Neural cell (in vitro differentiated cells): ENCODE results near the gene HEXIM1. TPM values are rescaled to one million over a fixed set of nuclear protein-coding genes. Genes with fewer than 3 reads are reported as not detected.

Experiments used
- H2AFZ ChIP-seq: fragments of 200-600, 300-800 bp; sonication (generic), shearing (Covaris generic); 2 replicates; pipeline ENCODE4 v1.6.0; 2014; ENCODE audit warnings: low read depth, mild to moderate bottlenecking, antibody characterized with exemption, low read length, moderate library complexity
- H3F3A ChIP-seq: fragments of 200-600 bp; shearing (Covaris generic); 2 replicates; pipeline ENCODE4 v1.6.1; 2016; ENCODE audit warnings: mild to moderate bottlenecking, moderate library complexity, mixed read lengths, antibody characterized with exemption, low read length; ENCODE audit not compliant: insufficient read depth, poor library complexity, severe bottlenecking
- H3K27ac ChIP-seq: fragments of 200-600, 300-800 bp; sonication (generic), shearing (Covaris generic); 2 replicates; pipeline ENCODE4 v1.5.1; 2014; ENCODE audit warnings: mild to moderate bottlenecking, low read length, moderate library complexity
- H3K27me3 ChIP-seq: fragments of 300-800, 200-600 bp; sonication (generic), shearing (Covaris generic); 2 replicates; pipeline ENCODE4 v1.6.0; 2014; ENCODE audit warnings: mild to moderate bottlenecking, low read depth, low read length, moderate library complexity; ENCODE audit not compliant: insufficient read depth
- H3K36me3 ChIP-seq: fragments of 300-800, 200-600 bp; sonication (generic), shearing (Covaris generic); 2 replicates; pipeline ENCODE4 v1.5.1; 2014; ENCODE audit warnings: mild to moderate bottlenecking, antibody characterized with exemption, low read length, moderate library complexity; ENCODE audit not compliant: insufficient read depth
- H3K4me2 ChIP-seq: fragments of 300-800, 200-600 bp; sonication (generic), shearing (Covaris generic); 2 replicates; pipeline ENCODE4 v1.6.0; 2014; ENCODE audit warnings: mild to moderate bottlenecking, low read length
- H3K4me3 ChIP-seq: fragments of 300-800, 200-600 bp; sonication (generic), shearing (Covaris generic); 2 replicates; pipeline ENCODE4 v1.5.1; 2014; ENCODE audit warnings: mild to moderate bottlenecking, low read length, moderate library complexity
- H3K79me2 ChIP-seq: fragments of 200-600 bp; shearing (Covaris generic); replicated peaks from 2 replicates; pipeline ENCODE4 v1.6.0; 2014; ENCODE audit warnings: mild to moderate bottlenecking, low read length, moderate library complexity; ENCODE audit not compliant: insufficient read depth
- H3K9ac ChIP-seq: fragments of 300-800, 200-600 bp; sonication (generic), shearing (Covaris generic); 2 replicates; pipeline ENCODE4 v1.6.1; 2016; ENCODE audit warnings: mild to moderate bottlenecking, low read length, mixed read lengths
- H3K9me2 ChIP-seq: fragments of 200-600 bp; shearing (Covaris generic); 2 replicates; pipeline ENCODE4 v1.6.1; 2016; ENCODE audit warnings: mild to moderate bottlenecking, low read length, mixed read lengths; ENCODE audit not compliant: insufficient read depth
- H3K9me3 ChIP-seq: fragments of 200-600, 300-800 bp; sonication (generic), shearing (Covaris generic); 2 replicates; pipeline ENCODE4 v1.6.1; 2016; ENCODE audit warnings: mild to moderate bottlenecking, mixed run types, low read length, moderate library complexity, mixed read lengths
- H4K20me1 ChIP-seq: fragments of 200-600 bp; shearing (Covaris generic); 2 replicates; pipeline ENCODE4 v1.6.1; 2016; ENCODE audit warnings: mild to moderate bottlenecking, mixed run types; ENCODE audit not compliant: insufficient read depth
- EP300 ChIP-seq: fragments of 450-650 bp; conservative IDR thresholded peaks from 2 replicates; pipeline ENCODE4 v1.6.1; 2014; ENCODE audit warnings: antibody characterized with exemption, mild to moderate bottlenecking, moderate library complexity; ENCODE audit not compliant: poor library complexity, severe bottlenecking
- EZH2 ChIP-seq: fragments of 200-600, 300-800 bp; shearing (Covaris generic), sonication (generic); IDR thresholded peaks from 2 replicates; pipeline ENCODE4 v1.6.1; 2014; ENCODE audit warnings: antibody characterized with exemption, low read length, borderline replicate concordance, mild to moderate bottlenecking; ENCODE audit not compliant: insufficient read depth, poor library complexity, severe bottlenecking
- MXI1 ChIP-seq: fragments of 450-650 bp; conservative IDR thresholded peaks from 2 replicates; pipeline ENCODE4 v1.6.1; 2014; ENCODE audit warnings: antibody characterized with exemption, mild to moderate bottlenecking; ENCODE audit not compliant: poor library complexity, severe bottlenecking
- POLR2AphosphoS5 ChIP-seq: IDR thresholded peaks from 2 replicates; pipeline ENCODE4 v1.6.1; 2012
- RAD21 ChIP-seq: fragments of 450-650 bp; conservative IDR thresholded peaks from 2 replicates; pipeline ENCODE4 v1.6.1; 2014; ENCODE audit warnings: antibody characterized with exemption, mild to moderate bottlenecking, moderate library complexity
- SMC3 ChIP-seq: fragments of 450-650 bp; conservative IDR thresholded peaks from 2 replicates; pipeline ENCODE4 v1.6.1; 2014; ENCODE audit warnings: antibody characterized with exemption, mild to moderate bottlenecking, moderate library complexity; ENCODE audit not compliant: poor library complexity
- TAF1 ChIP-seq: IDR thresholded peaks from 2 replicates; pipeline ENCODE4 v1.6.1; 2012; ENCODE audit warnings: low read depth
- polyA plus RNA-seq: library from polyadenylated mRNA; depleted of rRNA; stranded (reverse); fragments of >200 nt; gene quantifications from 2 replicates; pipeline ENCODE4 v1.2.3, GENCODE V29; 2014
- TF ChIP-seq, protein P1 (sequence below): IDR thresholded peaks from 2 replicates; pipeline ENCODE4 v1.6.1; 2012; ENCODE audit warnings: borderline replicate concordance
- TF ChIP-seq, protein P2 (sequence below): fragments of 450-650 bp; IDR thresholded peaks from 2 replicates; pipeline ENCODE4 v1.5.1; 2014; ENCODE audit warnings: antibody characterized with exemption, mild to moderate bottlenecking, moderate library complexity; ENCODE audit not compliant: poor library complexity, severe bottlenecking

HEXIM1 gene
- polyA plus RNA-seq, 1 donor from 2014 or later: 9.0 TPM

- no peaks in the 10 kb centered on the region for H3K79me2 ChIP-seq
- no peaks in the 10 kb centered on the region for H3K27me3 ChIP-seq
- H2AFZ ChIP-seq: no peak overlapping the region
- no peaks in the 10 kb centered on the region for H3F3A ChIP-seq
- H3K9me3 ChIP-seq: no peaks in the 10 kb centered on the region
- TF ChIP-seq, protein P1, sequence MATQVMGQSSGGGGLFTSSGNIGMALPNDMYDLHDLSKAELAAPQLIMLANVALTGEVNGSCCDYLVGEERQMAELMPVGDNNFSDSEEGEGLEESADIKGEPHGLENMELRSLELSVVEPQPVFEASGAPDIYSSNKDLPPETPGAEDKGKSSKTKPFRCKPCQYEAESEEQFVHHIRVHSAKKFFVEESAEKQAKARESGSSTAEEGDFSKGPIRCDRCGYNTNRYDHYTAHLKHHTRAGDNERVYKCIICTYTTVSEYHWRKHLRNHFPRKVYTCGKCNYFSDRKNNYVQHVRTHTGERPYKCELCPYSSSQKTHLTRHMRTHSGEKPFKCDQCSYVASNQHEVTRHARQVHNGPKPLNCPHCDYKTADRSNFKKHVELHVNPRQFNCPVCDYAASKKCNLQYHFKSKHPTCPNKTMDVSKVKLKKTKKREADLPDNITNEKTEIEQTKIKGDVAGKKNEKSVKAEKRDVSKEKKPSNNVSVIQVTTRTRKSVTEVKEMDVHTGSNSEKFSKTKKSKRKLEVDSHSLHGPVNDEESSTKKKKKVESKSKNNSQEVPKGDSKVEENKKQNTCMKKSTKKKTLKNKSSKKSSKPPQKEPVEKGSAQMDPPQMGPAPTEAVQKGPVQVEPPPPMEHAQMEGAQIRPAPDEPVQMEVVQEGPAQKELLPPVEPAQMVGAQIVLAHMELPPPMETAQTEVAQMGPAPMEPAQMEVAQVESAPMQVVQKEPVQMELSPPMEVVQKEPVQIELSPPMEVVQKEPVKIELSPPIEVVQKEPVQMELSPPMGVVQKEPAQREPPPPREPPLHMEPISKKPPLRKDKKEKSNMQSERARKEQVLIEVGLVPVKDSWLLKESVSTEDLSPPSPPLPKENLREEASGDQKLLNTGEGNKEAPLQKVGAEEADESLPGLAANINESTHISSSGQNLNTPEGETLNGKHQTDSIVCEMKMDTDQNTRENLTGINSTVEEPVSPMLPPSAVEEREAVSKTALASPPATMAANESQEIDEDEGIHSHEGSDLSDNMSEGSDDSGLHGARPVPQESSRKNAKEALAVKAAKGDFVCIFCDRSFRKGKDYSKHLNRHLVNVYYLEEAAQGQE: no peak
- no peak for TF ChIP-seq POLR2AphosphoS5
- no peak for TF ChIP-seq EP300
- no peak for TF ChIP-seq SMC3
- TF ChIP-seq, protein P2, sequence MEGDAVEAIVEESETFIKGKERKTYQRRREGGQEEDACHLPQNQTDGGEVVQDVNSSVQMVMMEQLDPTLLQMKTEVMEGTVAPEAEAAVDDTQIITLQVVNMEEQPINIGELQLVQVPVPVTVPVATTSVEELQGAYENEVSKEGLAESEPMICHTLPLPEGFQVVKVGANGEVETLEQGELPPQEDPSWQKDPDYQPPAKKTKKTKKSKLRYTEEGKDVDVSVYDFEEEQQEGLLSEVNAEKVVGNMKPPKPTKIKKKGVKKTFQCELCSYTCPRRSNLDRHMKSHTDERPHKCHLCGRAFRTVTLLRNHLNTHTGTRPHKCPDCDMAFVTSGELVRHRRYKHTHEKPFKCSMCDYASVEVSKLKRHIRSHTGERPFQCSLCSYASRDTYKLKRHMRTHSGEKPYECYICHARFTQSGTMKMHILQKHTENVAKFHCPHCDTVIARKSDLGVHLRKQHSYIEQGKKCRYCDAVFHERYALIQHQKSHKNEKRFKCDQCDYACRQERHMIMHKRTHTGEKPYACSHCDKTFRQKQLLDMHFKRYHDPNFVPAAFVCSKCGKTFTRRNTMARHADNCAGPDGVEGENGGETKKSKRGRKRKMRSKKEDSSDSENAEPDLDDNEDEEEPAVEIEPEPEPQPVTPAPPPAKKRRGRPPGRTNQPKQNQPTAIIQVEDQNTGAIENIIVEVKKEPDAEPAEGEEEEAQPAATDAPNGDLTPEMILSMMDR: no peak
- TF ChIP-seq RAD21: no peak
- TF ChIP-seq EZH2: no peak
- TF ChIP-seq MXI1: no peak
- no peak for TF ChIP-seq TAF1
- no peaks in the 10 kb centered on the region for H4K20me1 ChIP-seq
- H3K36me3 ChIP-seq: peaks cover 6% of the 10 kb centered on the region
- no peak overlapping the region for H3K27ac ChIP-seq
- H3K9ac ChIP-seq: no peak overlapping the region
- no peak overlapping the region for H3K4me3 ChIP-seq
- H3K4me2 ChIP-seq: no peak overlapping the region
- no peaks in the 10 kb centered on the region for H3K9me2 ChIP-seq
These were observed 40.2 kb upstream of the HEXIM1 start for GRCh38 chr17:45108051-45108450.

DNA sequence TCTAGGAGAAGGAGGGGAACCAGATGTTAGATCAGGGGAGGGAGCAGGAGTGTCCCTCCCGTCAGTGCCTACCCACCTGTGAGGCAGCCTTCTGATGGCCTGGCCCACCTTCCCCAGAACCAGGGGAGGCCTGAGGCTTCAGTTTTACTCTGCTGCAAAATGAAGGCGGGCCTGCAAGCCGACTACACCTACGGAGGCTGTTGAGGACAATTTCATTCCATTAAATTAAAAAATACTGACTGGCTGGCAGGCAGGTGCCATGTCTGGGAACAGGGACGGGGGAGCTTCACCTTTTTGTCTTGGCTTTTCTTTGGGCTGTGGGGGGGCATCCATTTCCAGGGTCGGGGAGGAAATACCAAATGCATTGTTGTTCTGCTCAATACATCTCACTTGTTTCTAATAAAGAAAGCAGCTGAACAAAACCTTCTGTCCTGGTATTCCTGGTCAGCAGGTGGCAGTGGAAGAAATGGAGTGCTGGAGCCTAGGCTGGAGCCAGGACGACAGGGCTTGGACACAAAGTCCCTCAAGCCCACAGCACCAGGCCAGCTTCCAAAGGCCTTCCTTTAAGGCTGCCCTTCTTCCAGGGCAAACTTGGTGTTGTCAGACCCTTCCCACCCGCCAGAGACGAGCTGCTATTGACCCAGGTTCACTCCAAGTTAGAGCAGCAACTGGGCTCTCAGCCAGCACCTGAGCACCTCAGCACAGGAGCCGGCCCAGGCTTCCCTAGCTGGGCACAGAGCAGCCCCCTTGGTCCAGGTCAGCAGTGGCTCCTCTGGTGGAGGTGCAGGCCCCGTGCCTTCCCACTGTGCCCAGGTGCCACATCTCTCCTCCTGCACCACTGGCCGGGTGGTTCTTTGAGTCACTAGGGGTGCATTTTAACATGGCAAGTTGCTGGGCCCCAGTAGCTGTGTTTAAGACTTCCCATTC lies 39.4 kb upstream of the HEXIM1 start:
- Histone ChIP-seq H4K20me1 (no peaks in the 10 kb centered on the region), H3K9me3 (no peaks in the 10 kb centered on the region), H3K4me3 (no peak overlapping the region), H3K36me3 (peaks cover 4% of the 10 kb centered on the region), H3K27ac (no peak overlapping the region), H3K9me2 (no peaks in the 10 kb centered on the region), H2AFZ (no peak overlapping the region), H3K27me3 (no peaks in the 10 kb centered on the region), H3F3A (no peaks in the 10 kb centered on the region), H3K79me2 (no peaks in the 10 kb centered on the region), H3K4me2 (no peak overlapping the region), H3K9ac (no peak overlapping the region)
- TF ChIP-seq SMC3 (no peak), POLR2AphosphoS5 (no peak), RAD21 (no peak), EP300 (no peak), MXI1 (no peak), EZH2 (no peak), TAF1 (no peak)
- TF ChIP-seq, protein P2: no peak
- TF ChIP-seq, protein P1: no peak
